HTR-8/SVneo (cell line): ENCODE data around the gene MED27.
"Not testable (repeated sequence)": the region's sequence is repeated elsewhere in the genome, so short reads cannot be mapped to it uniquely, and the experiment has no call there.

Source experiments
- DNase-seq: peaks from one replicate; pipeline ENCODE4 v3.0.0; 2011; ENCODE audit warnings: low spot score, mixed read lengths; ENCODE audit not compliant: insufficient read length
- FAIRE-seq: peaks from 2 replicates; lab custom pipeline; 2011; peaks lifted over from hg19 to GRCh38; lab: Jason Lieb, UNC

MED27 gene

GRCh38 chr9:132023419-132024180 lies 56.1 kb downstream of the MED27 start:
- DNase-seq = no peak
- FAIRE-seq = no peak

DNA sequence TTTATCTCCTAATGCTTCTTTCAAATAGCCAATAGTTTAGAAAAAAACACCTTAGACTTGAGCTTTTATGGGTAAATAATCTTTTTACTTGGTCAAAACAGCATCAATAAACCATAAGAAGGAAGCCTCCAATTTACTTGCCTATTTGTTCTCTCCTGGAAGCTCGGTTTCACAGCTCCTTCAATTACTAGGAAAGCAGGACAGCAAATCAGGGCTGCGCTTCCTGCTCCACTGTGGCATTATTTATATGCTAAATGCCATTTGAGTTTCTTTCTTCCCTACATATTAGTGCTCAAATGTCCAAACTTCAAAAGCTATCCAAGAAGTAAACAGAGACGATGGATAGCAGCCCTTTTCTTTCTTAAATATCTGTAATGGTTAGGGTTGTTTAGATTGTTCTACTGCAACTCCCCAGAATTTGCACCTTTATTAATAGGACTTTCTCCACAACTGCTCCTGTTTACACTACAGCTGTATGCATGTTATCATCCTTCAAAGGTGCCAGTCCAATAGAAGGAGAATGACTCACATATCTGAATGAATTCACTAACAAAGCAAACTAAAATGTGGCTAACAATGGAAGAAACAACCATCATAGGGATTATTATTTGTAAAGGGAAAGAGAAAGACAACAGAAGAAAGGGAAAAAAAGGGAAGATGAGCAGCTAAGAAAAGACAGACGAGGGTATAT lies 58.7 kb downstream of the MED27 start:
- DNase-seq (no peak), FAIRE-seq (no peak)

- FAIRE-seq = no peak
Observed at GRCh38 chr9:132020272-132020671, 59.4 kb downstream of the MED27 start.

GRCh38 chr9:132019702-132020101 lies 60.0 kb downstream of the MED27 start:
- no peak for DNase-seq
- no peak for FAIRE-seq

More at GRCh38 chr9:132020272-132020671, 59.4 kb downstream of the MED27 start:
- DNase-seq = no peak

- FAIRE-seq (no peak), DNase-seq (no peak)
Observed at GRCh38 chr9:132018957-132019405, 60.7 kb downstream of the MED27 start.

- no peak for FAIRE-seq
- no peak for DNase-seq
Observed at GRCh38 chr9:132016456-132016855, 63.2 kb downstream of the MED27 start.

GRCh38 chr9:132015866-132016265 lies 63.8 kb downstream of the MED27 start:
- FAIRE-seq (no peak), DNase-seq (no peak)

DNA sequence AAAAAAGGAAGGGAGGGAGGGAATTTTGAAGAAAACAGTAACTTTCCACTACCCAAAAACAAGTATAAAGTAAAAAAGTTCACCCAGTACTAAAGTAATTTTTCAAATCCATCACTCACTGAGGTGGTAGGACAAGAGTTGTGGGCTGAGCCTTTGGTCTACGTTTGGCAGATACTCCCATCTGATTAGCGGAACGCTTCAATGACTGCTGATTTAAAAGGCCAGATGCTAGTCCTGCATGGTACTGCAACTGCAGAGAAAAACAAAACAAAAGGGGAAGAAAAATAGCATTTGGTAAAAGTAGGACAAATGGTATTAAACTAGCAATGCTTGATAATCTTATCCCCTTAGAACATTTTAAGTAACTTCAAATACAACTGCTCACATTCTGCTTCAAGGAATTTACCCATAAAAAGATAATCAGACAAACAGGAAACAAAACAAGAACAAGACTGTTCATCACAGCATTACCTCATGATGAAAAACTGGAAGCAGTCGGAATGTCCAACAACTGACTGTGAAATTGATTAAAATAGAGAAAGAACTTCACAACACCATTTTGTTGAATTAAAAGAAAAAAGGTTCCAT lies 65.4 kb downstream of the MED27 start:
- FAIRE-seq (no peak), DNase-seq (no peak)

DNA sequence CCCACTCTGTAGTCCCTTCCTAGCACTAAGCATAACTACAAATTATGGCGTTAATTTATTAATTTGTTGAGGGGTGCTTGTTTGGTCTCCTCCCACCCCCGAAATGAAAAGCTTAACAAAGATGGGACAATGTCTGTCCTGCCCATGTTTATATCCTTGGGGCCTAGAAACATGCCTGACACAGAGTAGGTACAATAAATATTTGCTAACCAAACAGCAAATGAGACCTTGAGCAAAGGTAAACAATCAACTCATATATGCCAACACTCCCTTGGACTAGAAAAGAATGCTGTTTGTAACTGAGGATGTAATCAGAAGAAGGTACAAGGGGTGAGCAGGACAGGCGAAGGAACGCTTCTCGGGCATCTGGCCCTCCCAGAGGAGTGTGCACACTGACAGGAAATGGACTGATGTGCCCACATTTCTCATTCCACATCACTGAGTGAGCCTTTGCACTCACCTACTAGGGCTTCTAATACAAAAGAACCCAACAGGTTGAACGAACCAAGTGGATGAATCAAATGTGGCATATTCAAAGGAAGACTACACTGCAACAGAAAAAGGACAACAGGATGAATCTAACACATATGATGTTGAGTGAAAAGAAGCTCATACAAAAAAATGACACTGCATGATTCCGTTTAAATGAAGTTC lies 66.8 kb downstream of the MED27 start:
- FAIRE-seq = no peak
- no peak for DNase-seq

DNA sequence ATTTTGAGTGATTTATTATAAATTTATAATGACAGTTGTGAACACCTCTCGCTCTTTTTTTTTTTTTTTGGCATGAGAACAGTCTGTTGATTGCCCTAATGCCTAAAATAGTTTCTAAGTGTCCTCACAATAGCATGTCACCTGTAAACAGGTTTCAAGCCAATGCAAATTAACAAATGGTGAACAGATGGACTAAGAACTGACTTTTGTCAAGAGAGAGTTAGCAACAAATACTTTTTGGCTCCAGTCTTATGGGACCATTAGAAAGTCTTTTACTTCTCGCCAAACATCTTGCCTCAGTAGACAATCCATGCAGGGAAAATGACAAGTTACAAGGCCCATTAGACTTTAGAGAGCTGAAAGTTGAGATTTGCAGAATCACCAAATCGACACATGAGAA lies 67.8 kb downstream of the MED27 start:
- DNase-seq (no peak), FAIRE-seq (no peak)

DNA sequence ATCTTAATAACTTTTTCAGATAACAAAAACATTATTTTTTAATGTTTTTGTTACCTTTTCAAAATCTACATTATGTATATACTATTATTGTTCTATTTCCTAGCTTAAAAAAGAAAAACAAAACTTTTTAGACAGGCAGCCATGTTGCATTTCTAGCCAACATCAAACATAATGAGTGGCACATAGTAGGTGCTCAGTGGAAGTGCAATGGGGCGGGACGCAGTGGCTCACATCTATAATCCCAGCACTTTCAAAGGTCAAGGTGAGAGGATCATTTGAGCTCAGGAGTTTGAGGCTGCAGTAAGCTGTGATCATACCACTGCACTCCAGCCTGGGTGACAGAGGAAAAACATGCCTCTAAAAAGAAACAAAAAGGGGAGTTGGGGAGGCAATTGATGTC lies 68.4 kb downstream of the MED27 start:
- no peak for FAIRE-seq

DNA sequence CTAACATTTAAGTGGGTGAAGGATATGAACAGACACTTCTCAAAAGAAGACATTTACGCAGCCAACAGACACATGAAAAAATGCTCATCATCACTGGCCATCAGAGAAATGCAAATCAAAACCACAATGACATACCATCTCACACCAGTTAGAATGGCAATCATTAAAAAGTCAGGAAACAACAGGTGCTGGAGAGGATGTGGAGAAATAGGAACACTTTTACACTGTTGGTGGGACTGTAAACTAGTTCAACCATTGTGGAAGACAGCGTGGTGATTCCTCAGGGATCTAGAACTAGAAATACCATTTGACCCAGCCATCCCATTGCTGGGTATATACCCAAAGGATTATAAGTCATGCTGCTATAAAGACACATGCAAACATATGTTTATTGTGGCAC lies 69.5 kb downstream of the MED27 start:
- FAIRE-seq, DNase-seq: not testable (repeated sequence)

More for the DNA sequence above, 68.4 kb downstream of the MED27 start:
- DNase-seq = no peak

DNA sequence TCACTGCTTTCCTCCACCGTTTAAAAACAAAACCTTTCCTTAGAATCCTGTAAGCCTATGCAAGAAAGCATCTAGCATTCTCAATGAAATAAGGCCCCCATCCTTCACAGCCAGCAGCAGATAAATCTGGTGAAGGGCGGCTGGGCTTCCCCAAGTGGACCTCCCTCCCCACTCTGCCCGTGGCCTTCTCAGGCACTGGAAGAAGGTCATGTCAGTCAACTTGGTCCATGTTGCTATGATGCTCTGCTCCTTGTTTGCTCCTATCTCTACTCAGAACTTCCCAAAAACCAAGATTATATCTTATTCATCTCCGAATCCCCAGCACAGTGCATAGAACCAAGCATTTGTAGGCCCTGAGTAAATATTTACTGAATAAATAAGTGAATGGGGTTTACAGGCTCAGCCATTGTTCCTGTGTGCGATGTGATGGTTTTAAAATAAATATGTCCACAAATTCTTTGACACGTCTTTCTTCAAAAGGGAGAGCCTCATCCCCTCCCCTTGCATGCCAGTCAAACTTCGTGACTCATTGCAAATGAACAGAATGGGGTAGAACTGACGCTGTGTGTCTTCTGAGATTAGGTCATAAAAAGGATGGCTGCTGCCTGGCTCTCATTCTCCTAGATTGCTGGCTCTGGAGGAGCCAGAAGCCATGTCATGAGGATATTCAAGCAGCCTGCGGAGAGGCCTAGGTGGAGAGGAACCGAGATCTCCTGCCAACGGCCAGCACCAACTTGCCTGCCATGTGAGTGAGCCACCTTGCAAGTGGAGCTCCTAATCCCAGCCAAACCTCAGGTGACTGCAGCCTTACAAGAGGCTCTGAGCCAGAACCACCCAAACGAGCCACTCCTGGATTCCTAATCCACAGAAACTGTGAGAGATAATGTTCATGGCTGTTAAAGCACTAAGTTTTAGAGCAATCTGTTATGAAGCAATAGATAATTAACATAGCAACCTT lies 70.5 kb downstream of the MED27 start:
- no peak for DNase-seq
- FAIRE-seq = no peak

GRCh38 chr9:132008184-132008803 lies 71.4 kb downstream of the MED27 start:
- FAIRE-seq (no peak), DNase-seq (peak; percentile 18)

DNA sequence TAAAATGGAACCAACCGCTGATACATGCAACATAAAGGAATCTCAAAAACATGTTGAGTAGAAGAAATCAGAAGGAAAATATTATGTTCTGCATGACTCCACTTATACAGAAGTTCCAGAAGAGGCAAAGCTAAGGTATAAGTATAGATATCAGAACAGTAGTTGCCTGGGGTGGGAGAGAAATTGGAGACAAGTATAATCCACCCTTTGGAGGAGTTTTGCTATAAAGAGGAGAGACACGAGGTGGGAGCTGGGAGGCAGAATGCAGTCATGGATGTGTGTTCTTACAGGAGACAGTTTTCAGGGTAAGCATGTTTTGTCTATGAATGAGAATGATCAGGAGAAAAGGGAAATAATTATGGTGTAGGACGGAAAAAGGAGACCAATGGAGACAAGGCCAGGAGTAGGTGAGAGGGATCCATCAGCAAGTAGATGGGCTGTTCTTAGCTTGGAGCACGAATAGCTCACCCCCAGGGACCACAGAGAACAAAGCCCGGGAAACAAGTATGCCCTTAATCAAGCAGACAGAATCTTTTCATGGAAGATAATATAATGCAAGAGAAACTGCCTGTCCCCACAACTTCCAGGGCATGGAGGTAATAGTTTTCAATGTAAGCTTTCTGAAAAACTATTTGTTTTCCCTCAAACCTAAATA lies 72.2 kb downstream of the MED27 start:
- FAIRE-seq = no peak
- no peak for DNase-seq

- DNase-seq (no peak), FAIRE-seq (no peak)
Observed at GRCh38 chr9:132006677-132007370, 72.8 kb downstream of the MED27 start.

- DNase-seq (no peak), FAIRE-seq (no peak)
Observed at GRCh38 chr9:132005899-132006298, 73.8 kb downstream of the MED27 start.

DNA sequence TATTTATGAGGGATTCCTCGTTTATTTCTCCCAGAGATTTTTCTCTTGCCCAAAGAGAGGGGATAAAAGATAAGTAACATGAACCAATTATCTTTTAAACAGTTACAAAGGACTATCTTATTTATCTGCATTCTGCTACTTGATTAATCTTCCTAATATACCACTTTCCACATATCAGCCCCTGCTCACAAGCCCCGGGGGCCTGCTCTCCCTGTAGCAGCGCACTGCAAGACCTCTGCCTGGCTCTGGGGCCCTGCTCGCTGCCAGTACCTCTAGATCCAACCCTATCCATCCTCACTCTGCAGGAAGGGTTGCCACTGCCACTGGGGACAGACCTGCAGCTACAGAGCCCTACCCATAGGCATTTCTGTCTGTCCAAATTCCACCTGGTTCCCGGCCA lies 75.3 kb downstream of the MED27 start:
- DNase-seq (no peak), FAIRE-seq (no peak)
